A673 (cell line): ENCODE results near the gene TCHP. TPM values are rescaled to one million over a fixed set of nuclear protein-coding genes. Genes with fewer than 3 reads are reported as not detected.

Experiments used
- BruUV-seq: library from RNA; stranded (reverse); fragments of 400-500 nt; replicated peaks from 2 replicates; lab custom pipeline; 2021; lab: Mats Ljungman, UMichigan
- CTCF ChIA-PET: fragments of 300-600 bp; sonication (Branson Sonifier 250); formaldehyde crosslinking; loops from one replicate; lab custom pipeline; 2022; ENCODE audit warnings: antibody characterized with exemption; lab: Charles Lee
- POLR2A ChIA-PET: fragments of 300-600 bp; sonication (Branson Sonifier 250); formaldehyde crosslinking; loops from one replicate; lab custom pipeline; 2022; ENCODE audit warnings: antibody characterized with exemption; ENCODE audit not compliant: low non-redundant PET; lab: Charles Lee
- DNase-seq: peaks from one replicate; pipeline ENCODE4 v3.0.0-alpha.2; 2015; ENCODE audit warnings: low spot score
- H3K27ac ChIP-seq: fragments of 200-600 bp; sonication (generic); 2 replicates; pipeline ENCODE4 v1.5.1; 2016; ENCODE audit warnings: mixed run types, low read depth, mild to moderate bottlenecking, mixed read lengths, antibody characterized with exemption, low read length; ENCODE audit not compliant: poor library complexity, severe bottlenecking
- H3K27me3 ChIP-seq: fragments of 200-600 bp; sonication (generic); replicated peaks from 2 replicates; pipeline ENCODE4 v1.6.1; 2017; ENCODE audit warnings: mixed run types, low read depth, mild to moderate bottlenecking, mixed read lengths, antibody characterized with exemption, low read length; ENCODE audit not compliant: insufficient read depth, poor library complexity
- H3K36me3 ChIP-seq: fragments of 200-600 bp; sonication (generic); 2 replicates; pipeline ENCODE4 v1.6.1; 2016; ENCODE audit warnings: mixed run types, mild to moderate bottlenecking, mixed read lengths, antibody characterized with exemption, low read length; ENCODE audit not compliant: insufficient read depth, poor library complexity, severe bottlenecking
- H3K4me1 ChIP-seq: fragments of 200-600 bp; sonication (generic); 2 replicates; pipeline ENCODE4 v1.6.1; 2017; ENCODE audit warnings: mixed run types, mild to moderate bottlenecking, mixed read lengths, antibody characterized with exemption, low read length; ENCODE audit not compliant: insufficient read depth, poor library complexity, severe bottlenecking
- H3K4me3 ChIP-seq: fragments of 200-600 bp; sonication (generic); 2 replicates; pipeline ENCODE4 v1.5.1; 2016; ENCODE audit warnings: low read depth, mixed run types, mild to moderate bottlenecking, mixed read lengths, low read length; ENCODE audit not compliant: poor library complexity, severe bottlenecking
- H3K9me3 ChIP-seq: fragments of 200-600 bp; sonication (generic); 2 replicates; pipeline ENCODE4 v1.6.1; 2016; ENCODE audit warnings: mixed run types, low read depth, mild to moderate bottlenecking, mixed read lengths, antibody characterized with exemption, low read length; ENCODE audit not compliant: poor library complexity, severe bottlenecking
- CTCF ChIP-seq: fragments of 300-800, 200-600 bp; sonication (generic); conservative IDR thresholded peaks from 2 replicates; pipeline ENCODE4 v1.5.1; 2017; ENCODE audit warnings: low read depth, mild to moderate bottlenecking, antibody characterized with exemption, low read length, moderate library complexity, mixed read lengths
- EZH2 ChIP-seq: fragments of 200-600 bp; sonication (generic); IDR thresholded peaks from 2 replicates; pipeline ENCODE4 v1.6.1; 2017; ENCODE audit warnings: borderline replicate concordance, low read depth, mild to moderate bottlenecking, mixed read lengths, antibody characterized with exemption, low read length; ENCODE audit not compliant: poor library complexity, severe bottlenecking
- intact Hi-C: fragments of 100-400 bp; cut with micrococcal nuclease; formaldehyde crosslinking; loops from one replicate; pipeline ENCODE4 v1.10.0; 2022; ENCODE audit not compliant: unreplicated experiment
- total RNA-seq: library from RNA; stranded (reverse); gene quantifications from 2 replicates; pipeline ENCODE4 v1.2.3, GENCODE V29; 2021

The TCHP gene
- total RNA-seq, 1 experiment from 2014 or later, result 40.4 TPM

DNA sequence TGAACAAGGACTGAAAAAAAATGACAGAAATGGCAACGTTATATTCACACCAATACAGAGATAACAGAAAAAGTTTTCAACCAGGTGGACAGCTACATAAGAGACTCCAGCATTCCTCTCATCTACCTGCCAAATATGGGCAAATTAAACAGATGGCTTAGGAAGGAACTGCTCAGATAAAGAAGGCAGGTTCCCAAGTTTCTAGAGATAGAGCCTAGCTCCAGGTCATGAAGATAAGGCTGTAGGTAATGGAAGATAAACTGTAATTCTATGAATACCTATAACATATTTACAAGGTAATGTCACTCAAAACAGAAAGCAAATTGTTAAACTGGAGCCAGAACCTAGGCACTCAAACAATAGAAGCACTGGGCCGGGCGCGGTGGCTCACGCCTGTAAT lies 53.6 kb downstream of the TCHP start:
- Histone ChIP-seq H3K27ac (no peak overlapping the region), H3K4me3 (no peak overlapping the region), H3K36me3 (peaks cover 49% of the 10 kb centered on the region), H3K27me3 (no peaks in the 10 kb centered on the region), H3K9me3 (no peaks in the 10 kb centered on the region), H3K4me1 (peaks cover 8% of the 10 kb centered on the region)
- ChIA-PET POLR2A (no interaction called here), CTCF (no interaction called here)
- no TSS peak for BruUV-seq
- no peak for TF ChIP-seq EZH2
- TF ChIP-seq CTCF, result no peak
- no peak for DNase-seq
- intact Hi-C loops, result no loop called here

GRCh38 chr12:109958374-109958773 lies 58.3 kb downstream of the TCHP start:
- TF ChIP-seq EZH2 (no peak), CTCF (no peak)
- Histone ChIP-seq H3K27me3 (no peaks in the 10 kb centered on the region), H3K36me3 (peaks cover 32% of the 10 kb centered on the region), H3K4me1 (no peaks in the 10 kb centered on the region), H3K9me3 (no peaks in the 10 kb centered on the region), H3K4me3 (no peak overlapping the region), H3K27ac (no peak overlapping the region)
- no TSS peak for BruUV-seq
- DNase-seq, result no peak
- intact Hi-C loops, result no loop called here
- CTCF ChIA-PET, result no interaction called here
- POLR2A ChIA-PET, result no interaction called here

- no peak for DNase-seq
- H3K4me1 ChIP-seq, result no peaks in the 10 kb centered on the region
- H3K27me3 ChIP-seq, result no peaks in the 10 kb centered on the region
- CTCF ChIA-PET, result no interaction called here
- intact Hi-C loops, result no loop called here
- no peak overlapping the region for H3K4me3 ChIP-seq
- H3K36me3 ChIP-seq, result peaks cover 32% of the 10 kb centered on the region
- no peak overlapping the region for H3K27ac ChIP-seq
- TF ChIP-seq CTCF, result no peak
- no peak for TF ChIP-seq EZH2
- no peaks in the 10 kb centered on the region for H3K9me3 ChIP-seq
- POLR2A ChIA-PET, result no interaction called here
- no TSS peak for BruUV-seq
These were observed 59.5 kb downstream of the TCHP start for GRCh38 chr12:109959411-109960093.
